ENCODE measurements around the gene RGMA. TPM values are rescaled to one million over a fixed set of nuclear protein-coding genes. Genes with fewer than 3 reads are reported as not detected.

Gene RGMA
- total and polyA plus RNA-seq, 2 experiments from 2014 or later: 34.2 to 36.5 TPM

- Histone ChIP-seq H3F3A (replicated peaks; ENCODE audit: low read depth) (0 out of 2 replicates have a peak, but pooled peaks cover 4% of the 10 kb centered on the region), H3K36me3 (ENCODE audit: insufficient read depth) (no peaks in the 10 kb centered on the region), H3K79me2 (replicated peaks; ENCODE audit: insufficient read depth) (no peaks in the 10 kb centered on the region), H3K27me3 (ENCODE audit: insufficient read depth) (no peaks in the 10 kb centered on the region), H3K4me3 (no peak overlapping the region), H3K9me2 (ENCODE audit: insufficient read depth) (no peaks in the 10 kb centered on the region), H4K20me1 (replicated peaks; ENCODE audit: insufficient read depth) (no peaks in the 10 kb centered on the region), H3K27ac (ENCODE audit: low read depth) (no peak overlapping the region), H2AFZ (no peak overlapping the region), H3K4me1 (ENCODE audit: insufficient read depth) (peaks cover 17% of the 10 kb centered on the region), H3K4me2 (no peak overlapping the region)
- H3K27me3 Mint-ChIP-seq (ENCODE audit: insufficient read depth, low read depth, poor library complexity): peaks cover 5% of the 10 kb centered on the region
- H3K4me3 Mint-ChIP-seq: no peak overlapping the region
- no peak overlapping the region for H3K27ac Mint-ChIP-seq
- no peaks in the 10 kb centered on the region; the same call in 1 of the 3 replicates for H3K9me3 Mint-ChIP-seq
- 0 out of 3 replicates have a peak, but pooled peaks cover 3% of the 10 kb centered on the region for H3K36me3 Mint-ChIP-seq (ENCODE audit: low read depth)
- TF ChIP-seq ZNF331 (CRISPR knock-in tag; IDR thresholded peaks at IDR 0.05; ENCODE audit: low read depth) (no peak), CREB1 (CRISPR knock-in tag; IDR thresholded peaks at IDR 0.05; ENCODE audit: low read depth) (no peak), STAT1 (IDR thresholded peaks at IDR 0.05; ENCODE audit: unreplicated experiment) (no peak), ZNF114 (CRISPR knock-in tag; IDR thresholded peaks at IDR 0.05) (no peak), EZH2 (IDR thresholded peaks at IDR 0.05; ENCODE audit: low read depth, unreplicated experiment) (no peak), JUNB (IDR thresholded peaks at IDR 0.05; ENCODE audit: unreplicated experiment) (no peak), EZH2phosphoT487 (IDR thresholded peaks at IDR 0.05; ENCODE audit: unreplicated experiment) (no peak), NANOG (IDR thresholded peaks at IDR 0.05; ENCODE audit: borderline replicate concordance) (no peak), CTCF (conservative IDR thresholded peaks at IDR 0.05; ENCODE audit: low read depth in 2 of 2) (no peak)
- DNase-seq (ENCODE audit: low spot score): no peak
- peaks cover 22% of the 10 kb centered on the region for H3K4me1 Mint-ChIP-seq
- no peak for ATAC-seq
These were observed 13.2 kb upstream of the RGMA start for GRCh38 chr15:93102211-93102610.

- Mint-ChIP-seq H3K4me1 (peaks cover 17% of the 10 kb centered on the region), H3K4me3 (no peak overlapping the region), H3K36me3 (ENCODE audit: low read depth) (0 out of 3 replicates have a peak, but pooled peaks cover 3% of the 10 kb centered on the region), H3K27ac (no peak overlapping the region), H3K27me3 (ENCODE audit: insufficient read depth, low read depth, poor library complexity) (no peaks in the 10 kb centered on the region), H3K9me3 (no peaks in the 10 kb centered on the region)
- H3K9me2 ChIP-seq (ENCODE audit: insufficient read depth): no peaks in the 10 kb centered on the region
- H3K27me3 ChIP-seq (ENCODE audit: insufficient read depth): peaks cover 54% of the 10 kb centered on the region
- DNase-seq (ENCODE audit: low spot score) (no peak), ATAC-seq (no peak)
- no peaks in the 10 kb centered on the region for H3F3A ChIP-seq (replicated peaks; ENCODE audit: low read depth)
- H4K20me1 ChIP-seq (replicated peaks; ENCODE audit: insufficient read depth): no peaks in the 10 kb centered on the region
- H3K27ac ChIP-seq (ENCODE audit: low read depth): no peak overlapping the region
- H3K4me1 ChIP-seq (ENCODE audit: insufficient read depth): peaks cover 20% of the 10 kb centered on the region; the same call in 1 of the 2 replicates
- no peak overlapping the region for H3K4me3 ChIP-seq
- H3K79me2 ChIP-seq (replicated peaks; ENCODE audit: insufficient read depth): no peaks in the 10 kb centered on the region
- H3K4me2 ChIP-seq: no peak overlapping the region
- H3K36me3 ChIP-seq (ENCODE audit: insufficient read depth): no peaks in the 10 kb centered on the region
- no peak overlapping the region for H2AFZ ChIP-seq
- TF ChIP-seq NANOG (IDR thresholded peaks at IDR 0.05; ENCODE audit: borderline replicate concordance) (no peak), JUNB (IDR thresholded peaks at IDR 0.05; ENCODE audit: unreplicated experiment) (no peak), ZNF114 (CRISPR knock-in tag; IDR thresholded peaks at IDR 0.05) (no peak), ZNF331 (CRISPR knock-in tag; IDR thresholded peaks at IDR 0.05; ENCODE audit: low read depth) (no peak), EZH2 (IDR thresholded peaks at IDR 0.05; ENCODE audit: low read depth, unreplicated experiment) (no peak), REST (IDR thresholded peaks at IDR 0.05; ENCODE audit: unreplicated experiment) (no peak), EZH2phosphoT487 (IDR thresholded peaks at IDR 0.05; ENCODE audit: unreplicated experiment) (no peak), ETS1 (IDR thresholded peaks at IDR 0.05) (no peak), POLR2AphosphoS5 (IDR thresholded peaks at IDR 0.05; ENCODE audit: low read depth) (no peak), STAT1 (IDR thresholded peaks at IDR 0.05; ENCODE audit: unreplicated experiment) (no peak), CTCF (conservative IDR thresholded peaks at IDR 0.05; ENCODE audit: low read depth in 2 of 2) (no peak)
These were observed 4.8 kb upstream of the RGMA start for GRCh38 chr15:93093765-93094164.

Data from GM23338 (cell line).